CD4-positive, alpha-beta T cell (primary cell): Measurements from ENCODE around the gene AMBRA1. TPM values are rescaled to one million over a fixed set of nuclear protein-coding genes. Genes with fewer than 3 reads are reported as not detected.

ENCODE experiments used
- ATAC-seq: fragments of 200-7000 bp; cut with Tn5 transposase; one replicate; pipeline ENCODE4 v1.10.0; 2022; ENCODE audit warnings: mild to moderate bottlenecking; ENCODE audit not compliant: poor library complexity
- CTCF ChIA-PET: fragments of 350-600 bp; sonication (Branson Sonifier 250); formaldehyde crosslinking; loops from one replicate; lab custom pipeline; 2021; ENCODE audit warnings: antibody characterized with exemption, inconsistent platforms; lab: Charles Lee
- POLR2A ChIA-PET: fragments of 350-600 bp; sonication (Branson Sonifier 250); formaldehyde crosslinking; loops from one replicate; lab custom pipeline; 2021; ENCODE audit warnings: antibody characterized with exemption, inconsistent platforms; lab: Charles Lee
- DNase-seq, 14 experiments: peaks; one replicate each; pipeline ENCODE4 v3.0.0-alpha.2; 2013 to 2020; ENCODE audit warnings: mixed read lengths in 2 of 14
- H3K27ac ChIP-seq, 2 donors: one replicate each; pipeline versions ENCODE4 v1.5.1 to v1.7.0; 2013; ENCODE audit warnings: low read length in 2 of 2, low read depth in 1 of 2, mild to moderate bottlenecking in 1 of 2
- H3K27me3 ChIP-seq, 2 experiments: 1 replicate in 1 of 2; 2 replicates in 1 of 2; pipeline versions ENCODE4 v1.6.1 to v1.7.0; 2013; ENCODE audit warnings: low read length in 2 of 2, control low read depth in 1 of 2, mild to moderate bottlenecking in 1 of 2, moderate library complexity in 1 of 2; ENCODE audit not compliant: insufficient read depth in 2 of 2, control insufficient read depth in 1 of 2
- H3K36me3 ChIP-seq: one replicate; pipeline ENCODE4 v1.6.1; 2013; ENCODE audit warnings: low read length, control low read depth; ENCODE audit not compliant: insufficient read depth
- H3K4me1 ChIP-seq: one replicate; pipeline ENCODE4 v1.6.1; 2013; ENCODE audit warnings: low read length, control low read depth; ENCODE audit not compliant: insufficient read depth
- H3K4me3 ChIP-seq: one replicate; pipeline ENCODE4 v1.5.1; 2013; ENCODE audit warnings: mild to moderate bottlenecking, low read length, moderate library complexity
- H3K9me3 ChIP-seq, 2 experiments: 1 replicate in 1 of 2; 2 replicates in 1 of 2; pipeline versions ENCODE4 v1.6.1 to v1.7.0; 2013; ENCODE audit warnings: low read length in 2 of 2, mild to moderate bottlenecking in 2 of 2, control low read depth in 1 of 2, moderate library complexity in 1 of 2; ENCODE audit not compliant: control insufficient read depth in 1 of 2, insufficient read depth in 1 of 2
- H3K27ac Mint-ChIP-seq: one replicate; pipeline ENCODE4 v1.8.0; 2020; ENCODE audit warnings: mixed read lengths
- H3K27me3 Mint-ChIP-seq: one replicate; pipeline ENCODE4 v1.8.0; 2021; ENCODE audit warnings: mixed read lengths
- H3K36me3 Mint-ChIP-seq: one replicate; pipeline ENCODE4 v1.8.0; 2021; ENCODE audit warnings: low read depth, mixed read lengths
- H3K4me1 Mint-ChIP-seq: one replicate; pipeline ENCODE4 v1.8.0; 2021; ENCODE audit warnings: low read depth, mixed read lengths
- H3K4me3 Mint-ChIP-seq: one replicate; pipeline ENCODE4 v1.8.0; 2020; ENCODE audit warnings: mild to moderate bottlenecking, mixed read lengths
- H3K9me3 Mint-ChIP-seq: one replicate; pipeline ENCODE4 v1.8.0; 2020; ENCODE audit warnings: mixed read lengths
- intact Hi-C, 2 experiments: fragments of 100-400 bp; cut with DNase I in 1 of 2; cut with micrococcal nuclease in 1 of 2; formaldehyde crosslinking; loops; one replicate each; pipeline versions ENCODE4 v1.15.1 to v1.9.0; 2023 to 2025; cut with DNase I, micrococcal nuclease
- total RNA-seq, 174 experiments: library from RNA in 2 of 174; stranded (reverse) in 2 of 174; gene quantifications; one replicate each; pipeline ENCODE4 v1.2.3 and lab custom pipeline; 2021 to 2026
- TF ChIP-seq, protein P1 (sequence below): fragments of 200-600 bp; IDR thresholded peaks from one replicate; pipeline ENCODE4 v1.8.0; 2022; ENCODE audit warnings: antibody characterized with exemption, mild to moderate bottlenecking

Gene AMBRA1
- total RNA-seq, 2 experiments from 2014 or later: 29.4 to 31.9 TPM

DNA sequence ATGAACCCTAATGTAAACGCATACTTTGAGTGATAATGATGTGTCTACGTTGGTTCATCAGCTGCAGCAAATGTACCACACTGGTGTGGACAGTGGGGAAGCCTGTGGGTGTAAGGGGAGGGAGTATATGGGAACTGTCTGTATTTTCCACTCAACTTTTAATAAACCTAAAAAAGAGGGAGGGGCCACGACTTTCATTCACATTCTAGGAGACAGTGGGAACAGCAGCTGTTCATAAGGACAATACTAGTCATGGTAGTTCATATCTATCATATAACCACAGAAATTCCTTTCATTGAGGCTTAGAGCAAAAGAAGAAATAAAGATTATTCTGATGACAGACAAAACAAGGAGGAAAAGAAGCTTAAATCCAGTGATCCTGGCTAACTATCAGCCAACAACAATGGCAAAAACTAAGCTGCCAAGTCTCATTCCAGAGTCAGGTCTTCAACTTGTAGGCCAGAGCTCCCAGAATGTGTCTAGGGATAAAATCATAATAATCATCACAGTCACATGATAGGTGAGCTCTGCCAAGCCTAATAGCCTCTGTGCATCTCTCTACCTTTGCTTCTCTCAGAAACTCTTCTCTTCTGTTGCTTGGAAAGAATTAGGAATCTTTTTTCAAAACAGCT is 142.9 kb downstream of the AMBRA1 start:
- H3K27ac Mint-ChIP-seq: no peak overlapping the region
- TF ChIP-seq, protein P1, sequence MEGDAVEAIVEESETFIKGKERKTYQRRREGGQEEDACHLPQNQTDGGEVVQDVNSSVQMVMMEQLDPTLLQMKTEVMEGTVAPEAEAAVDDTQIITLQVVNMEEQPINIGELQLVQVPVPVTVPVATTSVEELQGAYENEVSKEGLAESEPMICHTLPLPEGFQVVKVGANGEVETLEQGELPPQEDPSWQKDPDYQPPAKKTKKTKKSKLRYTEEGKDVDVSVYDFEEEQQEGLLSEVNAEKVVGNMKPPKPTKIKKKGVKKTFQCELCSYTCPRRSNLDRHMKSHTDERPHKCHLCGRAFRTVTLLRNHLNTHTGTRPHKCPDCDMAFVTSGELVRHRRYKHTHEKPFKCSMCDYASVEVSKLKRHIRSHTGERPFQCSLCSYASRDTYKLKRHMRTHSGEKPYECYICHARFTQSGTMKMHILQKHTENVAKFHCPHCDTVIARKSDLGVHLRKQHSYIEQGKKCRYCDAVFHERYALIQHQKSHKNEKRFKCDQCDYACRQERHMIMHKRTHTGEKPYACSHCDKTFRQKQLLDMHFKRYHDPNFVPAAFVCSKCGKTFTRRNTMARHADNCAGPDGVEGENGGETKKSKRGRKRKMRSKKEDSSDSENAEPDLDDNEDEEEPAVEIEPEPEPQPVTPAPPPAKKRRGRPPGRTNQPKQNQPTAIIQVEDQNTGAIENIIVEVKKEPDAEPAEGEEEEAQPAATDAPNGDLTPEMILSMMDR: no peak
- H3K4me3 Mint-ChIP-seq: no peak overlapping the region
- Histone ChIP-seq H3K27me3 (no peaks in the 10 kb centered on the region), H3K36me3 (no peaks in the 10 kb centered on the region), H3K9me3 (no peaks in the 10 kb centered on the region), H3K27ac (no peak overlapping the region), H3K4me3 (no peak overlapping the region), H3K4me1 (no peaks in the 10 kb centered on the region)
- peaks cover 9% of the 10 kb centered on the region for H3K36me3 Mint-ChIP-seq
- DNase-seq (no peak), ATAC-seq (no peak)
- ChIA-PET CTCF (no interaction called here), POLR2A (interaction anchor here (0.6 to 0.8 kb wide), 2 partner anchors 19 to 85 kb away, joined by 3 read pairs; no protein-coding TSS in a partner anchor)
- peaks cover 25% of the 10 kb centered on the region for H3K4me1 Mint-ChIP-seq
- no peaks in the 10 kb centered on the region for H3K27me3 Mint-ChIP-seq
- no peaks in the 10 kb centered on the region for H3K9me3 Mint-ChIP-seq
- intact Hi-C loops: no loop called here

GRCh38 chr11:46447544-46447943 is 146.3 kb downstream of the AMBRA1 start:
- no peak for ATAC-seq
- H3K27me3 ChIP-seq: no peaks in the 10 kb centered on the region
- Mint-ChIP-seq H3K27ac (no peak overlapping the region), H3K9me3 (no peaks in the 10 kb centered on the region), H3K36me3 (peaks cover 27% of the 10 kb centered on the region), H3K27me3 (no peaks in the 10 kb centered on the region), H3K4me3 (no peak overlapping the region), H3K4me1 (peaks cover 23% of the 10 kb centered on the region)
- no peaks in the 10 kb centered on the region for H3K4me1 ChIP-seq
- peaks cover 15% of the 10 kb centered on the region for H3K36me3 ChIP-seq
- no peak overlapping the region for H3K27ac ChIP-seq
- CTCF ChIA-PET: no interaction called here
- H3K4me3 ChIP-seq: no peak overlapping the region
- intact Hi-C loops: no loop called here
- TF ChIP-seq, protein P1: no peak
- H3K9me3 ChIP-seq: no peaks in the 10 kb centered on the region
- no peak for DNase-seq
- POLR2A ChIA-PET: no interaction called here

DNA sequence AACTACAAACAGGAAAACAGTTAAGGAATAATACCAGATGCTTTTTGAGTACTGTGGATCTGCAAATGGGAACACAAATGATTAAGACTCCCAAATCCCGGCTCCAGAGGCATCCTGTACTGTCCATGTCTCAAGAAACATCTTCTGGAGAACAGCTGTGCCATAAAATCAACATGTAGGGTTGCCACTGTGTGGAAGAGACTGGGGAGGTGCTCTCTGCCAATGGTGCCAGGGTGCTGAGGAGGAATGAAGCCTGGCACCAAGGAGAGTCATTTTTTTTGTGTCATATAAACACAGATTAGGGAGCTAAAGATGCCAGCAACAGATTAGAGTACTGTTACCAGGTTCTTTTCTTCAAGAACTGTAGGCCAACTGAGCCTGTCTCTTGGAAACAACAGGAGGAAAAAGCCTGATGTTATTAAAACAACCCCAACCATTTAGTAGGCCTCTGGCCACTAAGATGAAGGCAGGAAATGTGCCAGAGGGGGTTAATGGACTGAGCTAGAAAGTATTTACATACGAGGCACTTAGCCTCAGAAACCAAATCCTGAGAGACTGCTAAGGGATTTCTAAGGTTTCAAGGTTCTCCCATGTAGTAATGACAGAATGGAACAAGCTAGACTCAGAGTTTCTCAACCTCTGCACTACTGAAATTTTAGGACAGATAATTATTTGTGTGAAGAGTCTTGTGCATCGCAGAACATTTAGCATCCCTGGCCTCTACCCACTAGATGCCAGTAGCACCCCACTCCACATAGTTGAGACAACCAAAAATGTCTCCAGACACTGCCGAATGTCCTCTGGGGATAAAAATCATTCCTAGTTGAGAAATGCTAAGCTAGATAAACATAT is 147.7 kb downstream of the AMBRA1 start:
- Mint-ChIP-seq H3K9me3 (no peaks in the 10 kb centered on the region), H3K27me3 (no peaks in the 10 kb centered on the region), H3K4me1 (peaks cover 11% of the 10 kb centered on the region), H3K36me3 (peaks cover 41% of the 10 kb centered on the region), H3K4me3 (no peak overlapping the region), H3K27ac (no peak overlapping the region)
- TF ChIP-seq, protein P1: no peak
- Histone ChIP-seq H3K36me3 (peaks cover 20% of the 10 kb centered on the region), H3K27ac (no peak overlapping the region), H3K27me3 (no peaks in the 10 kb centered on the region), H3K4me3 (no peak overlapping the region), H3K4me1 (no peaks in the 10 kb centered on the region), H3K9me3 (no peaks in the 10 kb centered on the region)
- DNase-seq (no peak), ATAC-seq (no peak)
- intact Hi-C loops: no loop called here
- POLR2A ChIA-PET: no interaction called here
- CTCF ChIA-PET: no interaction called here
